Endodermal cell (in vitro differentiated cells): ENCODE measurements around the gene RPAP3. TPM values are rescaled to one million over a fixed set of nuclear protein-coding genes. Genes with fewer than 3 reads are reported as not detected.

Source experiments
- DNase-seq: peaks from one replicate; pipeline ENCODE4 v3.0.0-alpha.2; 2017
- H3K27ac ChIP-seq: 2 replicates; pipeline ENCODE4 v1.5.1; 2013; ENCODE audit warnings: mild to moderate bottlenecking, low read depth, low read length, moderate library complexity
- H3K27me3 ChIP-seq: 2 replicates; pipeline ENCODE4 v1.6.1; 2013; ENCODE audit warnings: mild to moderate bottlenecking, low read length, moderate library complexity; ENCODE audit not compliant: insufficient read depth, control insufficient read depth, poor library complexity, severe bottlenecking
- H3K36me3 ChIP-seq: 2 replicates; pipeline ENCODE4 v1.7.0; 2013; ENCODE audit warnings: mild to moderate bottlenecking, low read length, moderate library complexity; ENCODE audit not compliant: control insufficient read depth, insufficient read depth
- H3K4me1 ChIP-seq: one replicate; pipeline ENCODE4 v1.7.0; 2013; ENCODE audit warnings: low read length; ENCODE audit not compliant: control insufficient read depth, insufficient read depth
- H3K4me3 ChIP-seq: 2 replicates; pipeline ENCODE4 v1.5.1; 2013; ENCODE audit warnings: mild to moderate bottlenecking, low read length, moderate library complexity
- H3K9ac ChIP-seq: 2 replicates; pipeline ENCODE4 v1.6.1; 2013; ENCODE audit warnings: mild to moderate bottlenecking, low read length, moderate library complexity; ENCODE audit not compliant: poor library complexity, severe bottlenecking; ENCODE audit errors: extremely low read depth
- H3K9me3 ChIP-seq: 2 replicates; pipeline ENCODE4 v1.6.1; 2013; ENCODE audit warnings: mild to moderate bottlenecking, low read length, moderate library complexity; ENCODE audit not compliant: control insufficient read depth
- H3K27ac Mint-ChIP-seq: 2 replicates; pipeline ENCODE4 v1.8.0; 2020; ENCODE audit warnings: mixed read lengths
- H3K27me3 Mint-ChIP-seq: 2 replicates; pipeline ENCODE4 v1.8.0; 2021; ENCODE audit warnings: mild to moderate bottlenecking, mixed read lengths; ENCODE audit not compliant: insufficient read depth
- H3K36me3 Mint-ChIP-seq: 2 replicates; pipeline ENCODE4 v1.8.0; 2020; ENCODE audit warnings: low read depth, mixed read lengths
- H3K4me1 Mint-ChIP-seq: 2 replicates; pipeline ENCODE4 v1.8.0; 2020; ENCODE audit warnings: mixed read lengths
- H3K4me3 Mint-ChIP-seq: 2 replicates; pipeline ENCODE4 v1.8.0; 2020; ENCODE audit warnings: mild to moderate bottlenecking, moderate library complexity, mixed read lengths
- H3K9me3 Mint-ChIP-seq: 2 replicates; pipeline ENCODE4 v1.8.0; 2020; ENCODE audit warnings: mild to moderate bottlenecking, mixed read lengths
- CTCF ChIP-seq: fragments of 200-600 bp; sonication (generic); conservative IDR thresholded peaks from 2 replicates; pipeline ENCODE4 v1.5.0; 2021; ENCODE audit warnings: antibody characterized with exemption, mild to moderate bottlenecking
- WGBS, 2 experiments: methylation state at CpG; one replicate each; pipeline versions ENCODE4 v1.1.5 to v1.1.7; 2013; ENCODE audit warnings: missing lambda C conversion rate in 2 of 2, mixed read lengths in 1 of 2; ENCODE audit not compliant: insufficient coverage in 1 of 2, insufficient read length in 1 of 2; 5-methylcytosine and 5-hydroxymethylcytosine counted together
- total RNA-seq, 2 donors: library from RNA; stranded (reverse); fragmentation: NEBNext Ultra II Directional in 1 of 2; extraction: Animal tissue kit (Norgen Biotek cat#: 25700) in 1 of 2; gene quantifications; 2 replicates in 1 of 2; 3 replicates in 1 of 2; pipeline ENCODE4 v1.2.1, GENCODE V29; 2021

RPAP3 gene
- total RNA-seq, 2 donors from 2014 or later = 52.0 to 56.9 TPM

GRCh38 chr12:47704719-47705118 lies 1.1 kb downstream of the RPAP3 start:
- no peak overlapping the region for H3K27ac Mint-ChIP-seq

DNA sequence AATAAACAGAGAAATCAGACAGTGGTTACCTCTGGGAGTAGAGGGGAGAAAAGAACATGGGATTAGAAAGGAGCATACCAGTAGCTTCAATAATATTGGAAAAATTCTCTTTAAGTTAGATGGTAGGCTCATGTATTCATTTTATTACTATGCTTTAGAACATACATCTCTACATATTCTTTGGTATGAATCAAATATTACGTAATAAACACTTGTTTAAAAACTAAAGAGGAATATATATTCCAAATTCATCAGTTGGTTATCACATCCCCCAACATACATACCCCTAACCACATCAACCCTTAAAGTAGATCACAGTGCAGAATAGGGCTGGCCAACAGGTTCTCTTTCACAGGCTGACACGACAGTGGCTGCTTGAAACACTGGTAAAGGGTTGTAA lies 5.6 kb downstream of the RPAP3 start:
- no peak for DNase-seq
- TF ChIP-seq CTCF = no peak
- H3K9ac ChIP-seq = no peak overlapping the region
- Mint-ChIP-seq H3K9me3 (no peaks in the 10 kb centered on the region), H3K4me1 (peaks cover 12% of the 10 kb centered on the region), H3K27ac (no peak overlapping the region), H3K4me3 (no peak overlapping the region), H3K36me3 (peaks cover 36% of the 10 kb centered on the region), H3K27me3 (no peaks in the 10 kb centered on the region)
- peaks cover 65% of the 10 kb centered on the region for H3K36me3 ChIP-seq
- no peak overlapping the region for H3K27ac ChIP-seq
- WGBS, 2 experiments = 95 to 100% methylated on average over 1 of the region's 2 CpGs
- H3K9me3 ChIP-seq = no peaks in the 10 kb centered on the region
- no peaks in the 10 kb centered on the region for H3K27me3 ChIP-seq
- no peak overlapping the region for H3K4me3 ChIP-seq
- H3K4me1 ChIP-seq = no peaks in the 10 kb centered on the region

More at GRCh38 chr12:47704719-47705118, 1.1 kb downstream of the RPAP3 start:
- H3K9me3 Mint-ChIP-seq = no peaks in the 10 kb centered on the region
- no peak for DNase-seq
- Histone ChIP-seq H3K36me3 (peaks cover 32% of the 10 kb centered on the region), H3K27me3 (no peaks in the 10 kb centered on the region), H3K4me1 (no peaks in the 10 kb centered on the region), H3K27ac (no peak overlapping the region), H3K4me3 (peak overlapping the region; percentile 87), H3K9me3 (no peaks in the 10 kb centered on the region), H3K9ac (peak overlapping the region; percentile 40)
- H3K4me1 Mint-ChIP-seq = peaks cover 16% of the 10 kb centered on the region
- H3K36me3 Mint-ChIP-seq = peaks cover 12% of the 10 kb centered on the region
- H3K27me3 Mint-ChIP-seq = no peaks in the 10 kb centered on the region
- TF ChIP-seq CTCF = no peak
- WGBS, 2 experiments = 95 to 100% methylated on average over 8 to 9 of the region's 9 CpGs
- H3K4me3 Mint-ChIP-seq = peak overlapping the region; percentile 83

DNA sequence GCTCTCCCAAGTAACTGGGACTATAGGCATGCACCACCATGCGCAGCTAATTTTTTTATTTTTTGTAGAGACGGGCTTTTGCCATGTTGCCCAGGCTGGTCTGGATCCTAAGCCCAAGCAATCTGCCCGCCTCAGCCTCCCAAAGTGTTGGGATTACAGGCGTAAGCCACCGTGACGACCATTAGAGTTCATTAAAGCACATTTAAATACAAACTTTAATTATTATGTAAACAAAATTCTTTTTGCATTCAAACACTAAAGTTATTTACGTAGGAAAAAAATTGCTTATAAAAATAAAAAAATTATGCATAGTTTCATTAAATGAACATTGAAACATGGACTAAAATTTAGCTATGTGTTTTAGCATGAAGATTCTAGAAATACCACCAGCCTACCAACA lies 7.2 kb downstream of the RPAP3 start:
- Mint-ChIP-seq H3K9me3 (no peaks in the 10 kb centered on the region), H3K4me1 (peaks cover 4% of the 10 kb centered on the region), H3K36me3 (peaks cover 46% of the 10 kb centered on the region), H3K4me3 (no peak overlapping the region), H3K27ac (no peak overlapping the region), H3K27me3 (no peaks in the 10 kb centered on the region)
- DNase-seq = no peak
- H3K27ac ChIP-seq = no peak overlapping the region
- 93 to 96% methylated on average over 4 to 6 of the region's 7 CpGs for WGBS, 2 experiments
- H3K27me3 ChIP-seq = no peaks in the 10 kb centered on the region
- no peaks in the 10 kb centered on the region for H3K9me3 ChIP-seq
- no peaks in the 10 kb centered on the region for H3K4me1 ChIP-seq
- no peak overlapping the region for H3K4me3 ChIP-seq
- H3K9ac ChIP-seq = no peak overlapping the region
- peaks cover 80% of the 10 kb centered on the region for H3K36me3 ChIP-seq
- TF ChIP-seq CTCF = no peak
